Measurements from ENCODE around the gene GOSR2.
"Not testable (repeated sequence)": the region's sequence is repeated elsewhere in the genome, so short reads cannot be mapped to it uniquely, and the experiment has no call there.

The GOSR2 gene

GRCh38 chr17:46894024-46894423, 28.9 kb upstream of the GOSR2 start:
- DNase-seq (ENCODE audit: low read depth): no peak

- no peak for DNase-seq (ENCODE audit: low read depth)
Measured at GRCh38 chr17:46894476-46895151, 28.3 kb upstream of the GOSR2 start.

DNA sequence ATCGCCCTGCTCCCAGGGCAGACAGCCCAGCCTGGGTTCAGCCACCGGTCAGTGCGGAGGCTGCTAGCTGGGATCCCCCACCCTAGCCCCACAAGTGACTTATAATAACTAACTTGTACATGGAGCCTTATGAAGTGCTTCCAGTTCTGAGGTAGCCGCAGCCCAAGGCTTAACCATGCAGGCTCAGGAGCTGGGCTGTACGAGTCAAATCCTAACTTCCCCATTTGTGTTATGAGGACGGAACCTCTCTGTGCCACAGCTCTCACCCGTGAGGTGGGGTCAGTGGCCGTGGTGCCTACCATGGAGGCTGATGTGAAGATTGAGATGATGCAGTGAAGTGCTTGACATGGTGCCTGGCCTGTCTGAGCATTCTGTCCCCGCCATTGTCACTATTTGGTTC, 27.8 kb upstream of the GOSR2 start:
- DNase-seq (ENCODE audit: low read depth): no peak

GRCh38 chr17:46896991-46897390, 26.0 kb upstream of the GOSR2 start:
- no peak for DNase-seq (ENCODE audit: low read depth)

GRCh38 chr17:46898364-46898763, 24.6 kb upstream of the GOSR2 start:
- DNase-seq (ENCODE audit: low read depth): no peak

DNA sequence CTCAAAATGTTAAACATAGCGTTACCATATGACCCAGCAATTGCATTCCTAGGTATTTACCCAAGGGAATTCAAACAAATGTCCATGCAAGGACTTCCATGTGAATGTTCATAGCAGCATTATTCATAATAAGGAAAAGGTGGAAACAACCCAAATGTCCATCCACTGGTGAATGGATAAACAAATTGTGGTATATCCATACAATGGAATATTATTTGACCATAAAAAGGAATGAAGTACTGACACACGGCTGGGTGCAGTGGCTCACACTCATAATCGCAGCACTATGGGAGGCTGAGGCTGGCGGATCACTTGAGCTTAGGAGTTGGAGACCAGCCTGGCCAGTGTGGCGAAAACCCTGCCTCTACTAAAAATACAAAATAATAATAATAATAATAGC, 24.1 kb upstream of the GOSR2 start:
- no peak for DNase-seq (ENCODE audit: low read depth)

- no peak for DNase-seq (ENCODE audit: low read depth)
Measured at GRCh38 chr17:46901291-46901690, 21.7 kb upstream of the GOSR2 start.

GRCh38 chr17:46903762-46904672, 18.9 kb upstream of the GOSR2 start:
- no peak for DNase-seq (ENCODE audit: low read depth)

DNA sequence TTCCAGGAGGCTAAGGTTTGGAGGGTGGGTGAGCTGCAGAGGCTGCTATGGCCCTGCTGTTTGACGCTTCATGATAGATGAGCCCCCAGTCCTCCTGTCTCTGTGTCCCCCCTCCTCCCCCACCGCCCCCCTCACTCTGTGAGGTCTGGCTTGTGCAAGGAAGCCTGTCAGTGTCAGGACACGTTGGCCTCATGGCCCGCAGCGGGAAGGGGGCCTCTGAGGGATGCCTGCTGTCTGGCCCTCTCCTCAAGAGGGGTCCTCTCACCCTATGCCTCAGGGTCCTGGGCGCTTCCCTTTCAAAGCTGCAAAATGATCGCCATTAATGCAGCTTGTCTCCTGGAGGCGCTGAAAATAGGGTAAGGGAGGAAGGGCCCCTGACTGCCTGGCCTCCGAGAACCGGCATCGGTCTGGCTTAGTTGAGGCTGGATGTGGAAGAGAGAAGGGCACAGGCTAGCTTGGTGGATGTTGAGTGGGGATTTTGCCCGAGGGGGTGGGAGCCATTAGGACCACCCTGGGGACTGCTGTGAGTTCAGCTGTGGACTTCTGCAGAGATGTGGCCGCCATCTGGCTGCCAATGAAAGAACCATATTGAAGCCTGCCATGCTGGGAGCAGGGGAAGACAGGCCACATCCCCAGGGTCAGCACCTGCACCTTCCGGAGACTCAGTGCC, 14.8 kb upstream of the GOSR2 start:
- DNase-seq (ENCODE audit: low read depth): no peak

- DNase-seq (ENCODE audit: low read depth): no peak
Measured at GRCh38 chr17:46910179-46910927, 12.6 kb upstream of the GOSR2 start.

DNA sequence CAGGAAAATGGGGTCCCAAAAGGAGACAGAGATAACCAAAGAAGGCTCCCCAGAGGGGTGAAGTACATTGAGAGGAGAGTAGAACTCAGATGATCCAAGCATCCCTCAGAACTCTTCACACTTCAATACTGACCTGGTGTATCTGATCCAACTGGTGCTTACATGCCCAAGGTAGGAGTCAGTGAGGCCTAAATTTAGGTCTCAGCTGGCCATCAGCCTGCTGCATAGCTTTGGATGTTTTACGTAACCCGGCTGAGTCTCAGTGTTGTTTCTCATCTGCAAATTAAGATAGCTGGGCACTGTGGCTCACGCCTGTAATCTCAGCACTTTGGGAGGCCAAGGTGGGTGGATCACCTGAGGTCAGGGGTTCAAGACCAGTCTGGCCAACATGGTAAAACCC, 11.6 kb upstream of the GOSR2 start:
- DNase-seq (ENCODE audit: low read depth): no peak

GRCh38 chr17:46915596-46915995, 7.4 kb upstream of the GOSR2 start:
- no peak for DNase-seq (ENCODE audit: low read depth)

- DNase-seq (ENCODE audit: low read depth): no peak
Measured at GRCh38 chr17:46916211-46916610, 6.7 kb upstream of the GOSR2 start.

DNA sequence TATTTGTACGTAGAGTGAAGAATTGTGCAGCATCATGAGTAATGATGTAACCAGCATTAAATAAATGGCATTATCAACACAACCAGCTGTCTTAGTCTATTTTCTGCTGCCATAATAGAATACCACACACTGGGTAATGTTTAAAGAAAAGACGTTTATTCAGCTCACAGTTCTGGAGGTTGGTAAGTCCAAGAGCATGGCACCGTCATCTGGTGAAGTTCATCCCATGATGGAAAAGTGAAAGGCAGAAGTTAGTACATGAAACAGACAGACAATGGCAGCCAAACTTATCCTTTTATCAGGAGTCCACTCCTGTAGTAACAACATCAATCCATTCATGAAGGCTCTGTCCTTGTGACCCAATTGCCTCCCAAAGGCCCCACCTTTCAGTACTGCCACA, 6.3 kb upstream of the GOSR2 start:
- DNase-seq (ENCODE audit: low read depth): no peak

DNA sequence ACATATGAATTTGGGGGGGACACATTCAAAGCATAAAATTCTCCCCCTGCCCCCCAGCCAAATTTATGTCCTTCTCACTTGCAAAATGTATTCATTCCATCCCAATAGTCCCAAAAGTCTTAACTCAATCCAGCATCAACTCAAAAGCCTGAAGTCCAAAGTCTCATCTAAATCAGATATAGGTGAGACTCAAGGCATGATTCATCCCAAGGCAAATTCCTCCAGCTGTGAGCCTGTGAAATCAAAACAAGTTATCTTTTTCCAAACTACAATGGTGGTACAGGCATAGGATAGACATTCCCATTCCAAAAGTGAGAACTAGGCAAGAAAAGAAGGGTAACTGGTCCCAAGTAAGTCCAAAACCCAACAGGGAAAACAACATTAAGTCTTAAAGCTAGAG, 5.9 kb upstream of the GOSR2 start:
- DNase-seq (ENCODE audit: low read depth): no peak

DNA sequence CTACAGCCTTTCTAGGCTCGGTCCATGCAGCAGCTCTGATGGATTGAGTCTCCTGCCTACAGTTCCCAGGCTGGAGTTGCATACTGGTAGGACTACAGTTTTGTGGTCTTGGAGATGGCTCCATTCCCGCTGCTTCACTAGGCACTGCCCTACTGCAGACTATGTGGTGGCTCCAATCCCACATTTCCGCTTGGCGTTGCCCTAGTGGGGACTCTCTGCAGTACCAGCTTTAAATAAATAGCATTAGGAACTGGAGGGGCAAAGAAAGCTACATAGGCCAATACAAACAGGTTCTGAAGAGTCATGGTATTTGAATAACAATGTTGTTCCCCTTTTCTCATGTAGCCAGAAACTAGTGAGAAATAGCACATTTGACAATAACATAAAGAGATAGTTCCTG, 5.4 kb upstream of the GOSR2 start:
- DNase-seq (ENCODE audit: low read depth): no peak

GRCh38 chr17:46921962-46922361, 998 bp upstream of the GOSR2 start:
- not testable (repeated sequence) for DNase-seq (ENCODE audit: low read depth)

DNA sequence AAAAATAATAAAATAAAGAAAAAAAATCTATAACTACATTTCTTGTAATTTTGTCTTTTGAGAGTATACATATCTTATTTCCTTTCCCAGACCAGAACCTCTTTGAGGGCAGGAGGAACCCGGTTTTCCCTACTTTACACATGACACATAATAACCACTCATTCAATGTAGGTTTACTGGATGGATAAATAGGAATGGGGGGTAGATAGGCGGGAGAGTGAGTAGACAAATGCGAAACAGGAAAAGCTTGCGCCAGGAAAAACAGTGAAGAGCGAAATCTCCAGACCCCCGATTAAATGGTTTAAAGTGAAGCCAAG, 515 bp upstream of the GOSR2 start:
- DNase-seq (ENCODE audit: low read depth): no peak

- no peak for DNase-seq (ENCODE audit: low read depth)
Measured at GRCh38 chr17:46925185-46925868, 2.4 kb downstream of the GOSR2 start.

- DNase-seq (ENCODE audit: low read depth): no peak
Measured at GRCh38 chr17:46928467-46929261, 5.7 kb downstream of the GOSR2 start.

DNA sequence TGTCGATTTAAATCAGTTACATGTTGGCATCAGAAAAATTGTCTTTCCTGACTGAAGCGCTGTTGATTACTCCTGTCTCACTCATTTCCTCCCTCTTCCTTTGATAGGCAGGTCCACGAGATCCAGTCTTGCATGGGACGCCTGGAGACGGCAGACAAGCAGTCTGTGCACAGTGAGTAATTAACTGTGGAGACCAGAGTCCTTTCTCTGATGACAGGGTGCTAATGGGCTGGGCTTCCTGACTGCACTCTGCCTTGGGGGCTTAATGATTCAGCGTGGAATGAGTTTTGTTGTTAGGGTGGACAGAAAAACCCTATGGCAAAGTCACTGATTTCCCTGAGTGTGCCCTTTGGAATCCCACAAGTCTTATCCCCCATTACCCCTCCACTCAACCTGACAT, 6.5 kb downstream of the GOSR2 start:
- no peak for DNase-seq (ENCODE audit: low read depth)
